Keratinocyte (primary cell): Measurements from ENCODE around the gene CACNA1B.

Source experiments
- EZH2 ChIP-seq: IDR thresholded peaks from one replicate; pipeline ENCODE4 v1.6.1; 2012; ENCODE audit warnings: inconsistent platforms, mild to moderate bottlenecking, low read length, moderate library complexity
- TF ChIP-seq, protein P1 (sequence below), 3 experiments: IDR thresholded peaks in 1 of 3; conservative IDR thresholded peaks in 1 of 3; optimal IDR thresholded peaks in 1 of 3; 2 replicates in 2 of 3; 3 replicates in 1 of 3; pipeline versions ENCODE3 to v1.5.1; 2011; ENCODE audit warnings: low read length in 3 of 3, mild to moderate bottlenecking in 3 of 3, moderate library complexity in 2 of 3, control low read depth in 1 of 3, inconsistent platforms in 1 of 3; ENCODE audit not compliant: insufficient read depth in 2 of 3; ENCODE audit errors: extremely low read depth in 1 of 3

DNA sequence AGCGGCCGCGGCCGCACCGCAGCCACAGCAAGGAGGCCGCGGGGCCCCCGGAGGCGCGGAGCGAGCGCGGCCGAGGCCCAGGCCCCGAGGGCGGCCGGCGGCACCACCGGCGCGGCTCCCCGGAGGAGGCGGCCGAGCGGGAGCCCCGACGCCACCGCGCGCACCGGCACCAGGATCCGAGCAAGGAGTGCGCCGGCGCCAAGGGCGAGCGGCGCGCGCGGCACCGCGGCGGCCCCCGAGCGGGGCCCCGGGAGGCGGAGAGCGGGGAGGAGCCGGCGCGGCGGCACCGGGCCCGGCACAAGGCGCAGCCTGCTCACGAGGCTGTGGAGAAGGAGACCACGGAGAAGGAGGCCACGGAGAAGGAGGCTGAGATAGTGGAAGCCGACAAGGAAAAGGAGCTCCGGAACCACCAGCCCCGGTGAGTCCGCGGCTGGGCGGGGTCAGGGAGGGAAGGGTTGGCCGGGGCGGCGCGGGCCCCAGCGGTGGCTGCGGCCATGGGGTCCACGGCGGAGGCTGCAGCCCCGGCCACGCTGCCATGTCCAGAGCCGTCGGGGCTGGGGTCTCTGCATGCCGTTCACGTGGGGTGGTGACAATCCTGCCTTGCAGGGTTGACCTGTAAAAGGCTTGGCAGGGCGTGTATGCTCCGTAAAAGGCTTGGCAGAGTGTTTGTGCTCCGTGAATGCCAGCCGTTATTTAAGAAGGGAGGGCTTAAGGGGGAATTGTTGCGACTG is 146.0 kb downstream of the CACNA1B start:
- TF ChIP-seq, protein P1, sequence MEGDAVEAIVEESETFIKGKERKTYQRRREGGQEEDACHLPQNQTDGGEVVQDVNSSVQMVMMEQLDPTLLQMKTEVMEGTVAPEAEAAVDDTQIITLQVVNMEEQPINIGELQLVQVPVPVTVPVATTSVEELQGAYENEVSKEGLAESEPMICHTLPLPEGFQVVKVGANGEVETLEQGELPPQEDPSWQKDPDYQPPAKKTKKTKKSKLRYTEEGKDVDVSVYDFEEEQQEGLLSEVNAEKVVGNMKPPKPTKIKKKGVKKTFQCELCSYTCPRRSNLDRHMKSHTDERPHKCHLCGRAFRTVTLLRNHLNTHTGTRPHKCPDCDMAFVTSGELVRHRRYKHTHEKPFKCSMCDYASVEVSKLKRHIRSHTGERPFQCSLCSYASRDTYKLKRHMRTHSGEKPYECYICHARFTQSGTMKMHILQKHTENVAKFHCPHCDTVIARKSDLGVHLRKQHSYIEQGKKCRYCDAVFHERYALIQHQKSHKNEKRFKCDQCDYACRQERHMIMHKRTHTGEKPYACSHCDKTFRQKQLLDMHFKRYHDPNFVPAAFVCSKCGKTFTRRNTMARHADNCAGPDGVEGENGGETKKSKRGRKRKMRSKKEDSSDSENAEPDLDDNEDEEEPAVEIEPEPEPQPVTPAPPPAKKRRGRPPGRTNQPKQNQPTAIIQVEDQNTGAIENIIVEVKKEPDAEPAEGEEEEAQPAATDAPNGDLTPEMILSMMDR (optimal IDR thresholded peaks at IDR 0.05 in 1 of 3, IDR thresholded peaks at IDR 0.05 in 1 of 3, conservative IDR thresholded peaks at IDR 0.05 in 1 of 3; ENCODE audit: extremely low read depth in 1 of 3, insufficient read depth in 2 of 3, low read length in 3 of 3), result no peak
- TF ChIP-seq EZH2, result peak; percentile 74
